Large intestine (tissue), 3 donors: Measurements from ENCODE around the gene ST6GALNAC3. TPM values are rescaled to one million over a fixed set of nuclear protein-coding genes. Genes with fewer than 3 reads are reported as not detected.
"Not testable (repeated sequence)": the region's sequence is repeated elsewhere in the genome, so short reads cannot be mapped to it uniquely, and the experiment has no call there.

Source experiments
- DNase-seq, 2 donors: peaks; one replicate each; pipeline versions ENCODE4 v3.0.0 to v3.0.0-alpha.2; 2013
- H3K27ac ChIP-seq: one replicate; pipeline ENCODE4 v1.5.1; 2013; ENCODE audit warnings: low read length
- H3K27me3 ChIP-seq: 2 replicates; pipeline ENCODE4 v1.6.1; 2013; ENCODE audit warnings: low read length; ENCODE audit not compliant: control insufficient read depth, insufficient read depth
- H3K36me3 ChIP-seq: 2 replicates; pipeline ENCODE4 v1.6.1; 2013; ENCODE audit warnings: low read length; ENCODE audit not compliant: control insufficient read depth, insufficient read depth
- H3K4me1 ChIP-seq: one replicate; pipeline ENCODE4 v1.6.1; 2013; ENCODE audit warnings: low read length; ENCODE audit not compliant: control insufficient read depth, insufficient read depth
- H3K4me3 ChIP-seq: one replicate; pipeline ENCODE4 v1.5.1; 2013; ENCODE audit warnings: low read length
- H3K9me3 ChIP-seq: one replicate; pipeline ENCODE4 v1.6.1; 2013; ENCODE audit warnings: mild to moderate bottlenecking, low read depth, low read length, moderate library complexity; ENCODE audit not compliant: control insufficient read depth
- WGBS: methylation state at CpG from one replicate; pipeline ENCODE4 v1.1.5; 2013; ENCODE audit warnings: low lambda C conversion rate; ENCODE audit not compliant: insufficient coverage; 5-methylcytosine and 5-hydroxymethylcytosine counted together
- polyA plus RNA-seq: library from polyadenylated mRNA; unstranded; fragments of 120-200 nt; gene quantifications from one replicate; pipeline ENCODE4 v1.2.1, GENCODE V29; 2013

ST6GALNAC3 gene
- polyA plus RNA-seq, 1 donor = 18.0 TPM

GRCh38 chr1:76121850-76122249 is 47.3 kb downstream of the ST6GALNAC3 start:
- no peaks in the 10 kb centered on the region for H3K9me3 ChIP-seq
- 100% methylated on average over 1 of the region's 5 CpGs for WGBS
- no peaks in the 10 kb centered on the region for H3K36me3 ChIP-seq
- H3K27me3 ChIP-seq = no peaks in the 10 kb centered on the region
- no peaks in the 10 kb centered on the region for H3K4me1 ChIP-seq
- no peak for DNase-seq
- H3K4me3 ChIP-seq = no peak overlapping the region
- H3K27ac ChIP-seq = no peak overlapping the region

GRCh38 chr1:76122271-76122670 is 47.7 kb downstream of the ST6GALNAC3 start:
- no peaks in the 10 kb centered on the region for H3K36me3 ChIP-seq
- no peak for DNase-seq
- WGBS = no CpG with 5 or more reads among the region's 5 CpGs
- no peaks in the 10 kb centered on the region for H3K27me3 ChIP-seq
- no peaks in the 10 kb centered on the region for H3K9me3 ChIP-seq
- H3K4me1 ChIP-seq = no peaks in the 10 kb centered on the region
- no peak overlapping the region for H3K4me3 ChIP-seq
- H3K27ac ChIP-seq = no peak overlapping the region

- no CpG with 5 or more reads among the region's 5 CpGs for WGBS
These were observed 49.0 kb downstream of the ST6GALNAC3 start for GRCh38 chr1:76123411-76124064.

GRCh38 chr1:76124196-76124595 is 49.6 kb downstream of the ST6GALNAC3 start:
- no peaks in the 10 kb centered on the region for H3K27me3 ChIP-seq
- H3K4me1 ChIP-seq = no peaks in the 10 kb centered on the region
- no peaks in the 10 kb centered on the region for H3K9me3 ChIP-seq
- no peak for DNase-seq
- no peak overlapping the region for H3K27ac ChIP-seq
- no peak overlapping the region for H3K4me3 ChIP-seq
- H3K36me3 ChIP-seq = no peaks in the 10 kb centered on the region
- WGBS = 100% methylated on average over 1 of the region's 7 CpGs

More at GRCh38 chr1:76123411-76124064, 49.0 kb downstream of the ST6GALNAC3 start:
- H3K4me3 ChIP-seq, H3K27me3 ChIP-seq, H3K4me1 ChIP-seq, DNase-seq, H3K9me3 ChIP-seq, H3K27ac ChIP-seq, H3K36me3 ChIP-seq: not testable (repeated sequence)

- Histone ChIP-seq H3K4me3 (no peak overlapping the region), H3K4me1 (no peaks in the 10 kb centered on the region), H3K27ac (no peak overlapping the region), H3K9me3 (no peaks in the 10 kb centered on the region), H3K36me3 (no peaks in the 10 kb centered on the region), H3K27me3 (no peaks in the 10 kb centered on the region)
- no peak for DNase-seq
- WGBS = 90% methylated on average over 2 of the region's 3 CpGs
These were observed 51.1 kb downstream of the ST6GALNAC3 start for GRCh38 chr1:76125473-76126219.

- Histone ChIP-seq H3K27ac (no peak overlapping the region), H3K27me3 (no peaks in the 10 kb centered on the region)
These were observed 53.5 kb downstream of the ST6GALNAC3 start for GRCh38 chr1:76128096-76128495.

GRCh38 chr1:76129731-76130130 is 55.2 kb downstream of the ST6GALNAC3 start:
- Histone ChIP-seq H3K4me1 (no peaks in the 10 kb centered on the region), H3K4me3 (no peak overlapping the region), H3K27me3 (no peaks in the 10 kb centered on the region), H3K36me3 (no peaks in the 10 kb centered on the region), H3K27ac (no peak overlapping the region), H3K9me3 (no peaks in the 10 kb centered on the region)
- no peak for DNase-seq
- WGBS = no CpG with 5 or more reads among the region's 6 CpGs

More at GRCh38 chr1:76128096-76128495, 53.5 kb downstream of the ST6GALNAC3 start:
- H3K4me1 ChIP-seq = no peaks in the 10 kb centered on the region
- no peaks in the 10 kb centered on the region for H3K36me3 ChIP-seq
- 100% methylated on average over 1 of the region's 5 CpGs for WGBS
- H3K9me3 ChIP-seq = no peaks in the 10 kb centered on the region
- H3K4me3 ChIP-seq = no peak overlapping the region
- DNase-seq = no peak

GRCh38 chr1:76130992-76131391 is 56.4 kb downstream of the ST6GALNAC3 start:
- DNase-seq = peak in 1 of 2 donors; percentile 19
- Histone ChIP-seq H3K27me3 (no peaks in the 10 kb centered on the region), H3K27ac (no peak overlapping the region), H3K36me3 (no peaks in the 10 kb centered on the region), H3K4me1 (no peaks in the 10 kb centered on the region), H3K4me3 (no peak overlapping the region), H3K9me3 (no peaks in the 10 kb centered on the region)
- WGBS = no CpG with 5 or more reads among the region's 4 CpGs

GRCh38 chr1:76133977-76134376 is 59.4 kb downstream of the ST6GALNAC3 start:
- Histone ChIP-seq H3K27ac (no peak overlapping the region), H3K9me3 (no peaks in the 10 kb centered on the region), H3K36me3 (no peaks in the 10 kb centered on the region), H3K27me3 (no peaks in the 10 kb centered on the region), H3K4me3 (no peak overlapping the region), H3K4me1 (no peaks in the 10 kb centered on the region)
- 80% methylated on average over 1 of the region's 2 CpGs for WGBS
- no peak for DNase-seq

GRCh38 chr1:76135835-76136234 is 61.3 kb downstream of the ST6GALNAC3 start:
- no peaks in the 10 kb centered on the region for H3K9me3 ChIP-seq
- no peaks in the 10 kb centered on the region for H3K4me1 ChIP-seq
- DNase-seq = no peak
- no peaks in the 10 kb centered on the region for H3K36me3 ChIP-seq
- no peaks in the 10 kb centered on the region for H3K27me3 ChIP-seq
- no peak overlapping the region for H3K4me3 ChIP-seq
- no peak overlapping the region for H3K27ac ChIP-seq
- WGBS = no CpG with 5 or more reads among the region's 3 CpGs
